ENCODE measurements around the gene UNC13A.

UNC13A gene

DNA sequence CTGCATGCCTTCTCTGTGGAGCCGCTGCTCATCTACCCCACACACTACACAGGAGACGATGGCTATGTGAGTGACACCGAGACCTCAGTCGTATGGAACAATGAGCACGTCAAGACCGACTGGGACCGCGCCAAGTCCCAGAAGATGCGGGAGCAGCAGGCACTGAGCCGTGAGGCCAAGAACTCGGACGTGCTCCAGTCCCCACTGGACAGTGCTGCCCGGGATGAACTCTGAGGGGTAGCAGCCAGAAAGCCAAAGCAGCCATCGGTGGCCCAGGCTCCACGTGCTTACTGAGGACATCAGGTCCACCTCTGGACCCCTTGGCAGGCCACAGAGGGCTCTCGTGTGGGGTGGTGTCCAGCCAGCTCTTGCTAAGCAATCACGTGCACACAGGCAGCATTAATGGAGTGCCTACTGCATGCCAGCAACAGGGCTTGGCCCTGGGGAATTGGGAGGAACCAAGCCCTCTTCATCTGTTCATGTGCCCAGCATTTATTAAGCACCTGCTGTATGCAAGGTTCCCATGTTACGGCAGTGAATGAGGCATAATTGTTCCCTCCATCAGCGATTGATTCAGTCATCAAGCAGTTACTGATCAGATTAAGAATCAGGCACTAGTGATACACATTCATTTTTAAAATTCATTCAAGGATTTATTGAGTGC lies 106.8 kb downstream of the UNC13A start:
- no peaks in the 10 kb centered on the region for H3F3A ChIP-seq (ENCODE audit: low read depth)
- no peaks in the 10 kb centered on the region for H3K9me3 ChIP-seq (ENCODE audit: insufficient read depth, low read depth, low read length)
- no peak overlapping the region for H2AFZ ChIP-seq (ENCODE audit: low read length)
- H3K36me3 ChIP-seq (ENCODE audit: insufficient read depth, low read length): peaks cover 56% of the 10 kb centered on the region; the same call in 1 of the 2 replicates
- no peaks in the 10 kb centered on the region for H3K4me1 ChIP-seq (ENCODE audit: insufficient read depth, low read length, poor library complexity, severe bottlenecking)
- no peak overlapping the region for H3K4me3 ChIP-seq (ENCODE audit: low read length, poor library complexity, severe bottlenecking)
- TF ChIP-seq, protein P1, sequence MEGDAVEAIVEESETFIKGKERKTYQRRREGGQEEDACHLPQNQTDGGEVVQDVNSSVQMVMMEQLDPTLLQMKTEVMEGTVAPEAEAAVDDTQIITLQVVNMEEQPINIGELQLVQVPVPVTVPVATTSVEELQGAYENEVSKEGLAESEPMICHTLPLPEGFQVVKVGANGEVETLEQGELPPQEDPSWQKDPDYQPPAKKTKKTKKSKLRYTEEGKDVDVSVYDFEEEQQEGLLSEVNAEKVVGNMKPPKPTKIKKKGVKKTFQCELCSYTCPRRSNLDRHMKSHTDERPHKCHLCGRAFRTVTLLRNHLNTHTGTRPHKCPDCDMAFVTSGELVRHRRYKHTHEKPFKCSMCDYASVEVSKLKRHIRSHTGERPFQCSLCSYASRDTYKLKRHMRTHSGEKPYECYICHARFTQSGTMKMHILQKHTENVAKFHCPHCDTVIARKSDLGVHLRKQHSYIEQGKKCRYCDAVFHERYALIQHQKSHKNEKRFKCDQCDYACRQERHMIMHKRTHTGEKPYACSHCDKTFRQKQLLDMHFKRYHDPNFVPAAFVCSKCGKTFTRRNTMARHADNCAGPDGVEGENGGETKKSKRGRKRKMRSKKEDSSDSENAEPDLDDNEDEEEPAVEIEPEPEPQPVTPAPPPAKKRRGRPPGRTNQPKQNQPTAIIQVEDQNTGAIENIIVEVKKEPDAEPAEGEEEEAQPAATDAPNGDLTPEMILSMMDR (conservative IDR thresholded peaks at IDR 0.05; ENCODE audit: low read length): no peak
- no peak for TF ChIP-seq EZH2phosphoT487 (IDR thresholded peaks at IDR 0.05; ENCODE audit: borderline replicate concordance)
- H3K79me2 ChIP-seq (ENCODE audit: insufficient read depth, low read length): no peaks in the 10 kb centered on the region
- no peaks in the 10 kb centered on the region for H3K9me2 ChIP-seq (replicated peaks; ENCODE audit: low read depth, low read length)
- H3K4me2 ChIP-seq (ENCODE audit: low read depth, low read length, poor library complexity, severe bottlenecking): no peak overlapping the region
- no peak overlapping the region for H3K9ac ChIP-seq (ENCODE audit: low read depth, low read length, poor library complexity, severe bottlenecking)
- no peaks in the 10 kb centered on the region for H3K27me3 ChIP-seq (ENCODE audit: insufficient read depth, low read length, poor library complexity, severe bottlenecking)
- no peaks in the 10 kb centered on the region for H4K20me1 ChIP-seq (ENCODE audit: insufficient read depth, low read length, poor library complexity, severe bottlenecking)

DNA sequence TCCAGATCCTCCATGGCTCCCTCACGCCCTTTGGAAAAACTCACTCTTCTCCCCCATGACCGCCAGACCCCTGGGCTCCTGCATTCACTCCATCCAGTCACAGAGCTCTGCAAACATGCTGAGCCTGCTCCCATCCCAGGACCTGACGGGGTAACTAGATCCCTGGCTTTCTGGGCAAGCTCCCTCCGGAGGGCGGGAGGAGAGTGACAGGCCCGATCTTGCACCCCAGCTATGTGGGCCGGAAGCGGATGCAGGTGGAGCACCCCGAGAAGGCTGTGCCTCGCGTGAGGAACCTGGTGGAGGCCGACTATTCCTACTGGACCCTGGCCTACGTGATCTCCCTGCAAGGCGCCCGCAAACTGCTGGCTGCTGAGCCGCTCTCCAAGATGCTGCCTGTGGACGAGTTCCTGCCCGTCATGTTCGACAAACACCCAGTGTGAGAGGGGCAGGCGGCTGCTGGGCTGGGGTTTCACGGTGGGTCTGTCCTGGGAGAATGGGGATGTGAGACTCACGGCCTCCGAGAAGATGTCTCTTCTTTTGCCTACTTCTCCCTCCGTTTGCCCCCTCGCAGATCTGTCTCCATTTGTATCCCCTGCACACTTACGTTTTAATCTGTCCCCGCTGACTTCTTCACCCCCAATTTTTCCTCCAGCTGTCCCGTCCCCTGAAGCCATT lies 107.5 kb downstream of the UNC13A start:
- H2AFZ ChIP-seq (ENCODE audit: low read length): no peak overlapping the region
- H3K4me2 ChIP-seq (ENCODE audit: low read depth, low read length, poor library complexity, severe bottlenecking): no peak overlapping the region
- H3K4me1 ChIP-seq (ENCODE audit: insufficient read depth, low read length, poor library complexity, severe bottlenecking): no peaks in the 10 kb centered on the region
- H3K4me3 ChIP-seq (ENCODE audit: low read length, poor library complexity, severe bottlenecking): no peak overlapping the region
- no peaks in the 10 kb centered on the region for H3K27me3 ChIP-seq (ENCODE audit: insufficient read depth, low read length, poor library complexity, severe bottlenecking)
- no peak for TF ChIP-seq EZH2phosphoT487 (IDR thresholded peaks at IDR 0.05; ENCODE audit: borderline replicate concordance)
- TF ChIP-seq, protein P1 (conservative IDR thresholded peaks at IDR 0.05; ENCODE audit: low read length): no peak; the same call in 1 of the 2 replicates
- H3F3A ChIP-seq (ENCODE audit: low read depth): no peaks in the 10 kb centered on the region
- peaks cover 62% of the 10 kb centered on the region; the same call in 1 of the 2 replicates for H3K36me3 ChIP-seq (ENCODE audit: insufficient read depth, low read length)
- no peaks in the 10 kb centered on the region for H3K79me2 ChIP-seq (ENCODE audit: insufficient read depth, low read length)
- H3K9me2 ChIP-seq (replicated peaks; ENCODE audit: low read depth, low read length): no peaks in the 10 kb centered on the region
- H3K9me3 ChIP-seq (ENCODE audit: insufficient read depth, low read depth, low read length): no peaks in the 10 kb centered on the region
- H3K9ac ChIP-seq (ENCODE audit: low read depth, low read length, poor library complexity, severe bottlenecking): no peak overlapping the region
- peaks cover 3% of the 10 kb centered on the region for H4K20me1 ChIP-seq (ENCODE audit: insufficient read depth, low read length, poor library complexity, severe bottlenecking)

DNA sequence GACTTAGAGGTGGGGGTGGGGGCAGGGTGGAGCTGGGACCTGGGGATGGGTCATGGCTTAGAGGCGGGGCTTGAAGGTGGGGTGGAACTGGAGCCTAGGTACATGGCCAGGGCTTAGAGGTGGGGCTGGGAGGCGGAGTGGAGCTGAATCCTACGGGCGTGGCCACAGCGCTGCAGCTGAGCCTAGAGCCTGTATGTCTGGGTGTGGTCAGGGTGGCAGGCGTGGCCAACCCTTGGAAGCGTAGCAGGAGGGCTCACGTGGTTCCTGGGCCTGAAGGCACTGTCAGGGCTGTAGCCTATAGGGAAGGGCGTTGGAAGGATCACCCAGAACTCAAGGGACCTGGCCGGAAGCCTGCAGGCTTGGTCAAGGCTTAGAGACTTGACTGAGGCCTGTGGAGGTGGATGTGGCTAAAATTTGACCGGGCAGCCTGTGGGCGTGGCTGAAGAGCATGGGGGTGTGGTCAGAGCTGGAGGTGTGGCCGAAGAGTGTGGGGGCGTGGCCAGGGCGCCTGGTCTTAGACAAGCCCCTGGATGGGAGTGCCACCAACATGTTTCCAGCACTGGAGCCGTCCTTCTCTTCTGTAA lies 108.4 kb downstream of the UNC13A start:
- Histone ChIP-seq H3F3A (ENCODE audit: low read depth) (no peaks in the 10 kb centered on the region), H3K36me3 (ENCODE audit: insufficient read depth, low read length) (peaks cover 65% of the 10 kb centered on the region; the same call in 1 of the 2 replicates), H3K9me2 (replicated peaks; ENCODE audit: low read depth, low read length) (no peaks in the 10 kb centered on the region), H3K27me3 (ENCODE audit: insufficient read depth, low read length, poor library complexity, severe bottlenecking) (no peaks in the 10 kb centered on the region), H3K9me3 (ENCODE audit: insufficient read depth, low read depth, low read length) (no peaks in the 10 kb centered on the region), H2AFZ (ENCODE audit: low read length) (no peak overlapping the region), H4K20me1 (ENCODE audit: insufficient read depth, low read length, poor library complexity, severe bottlenecking) (peaks cover 3% of the 10 kb centered on the region), H3K4me1 (ENCODE audit: insufficient read depth, low read length, poor library complexity, severe bottlenecking) (no peaks in the 10 kb centered on the region), H3K9ac (ENCODE audit: low read depth, low read length, poor library complexity, severe bottlenecking) (no peak overlapping the region), H3K4me3 (ENCODE audit: low read length, poor library complexity, severe bottlenecking) (no peak overlapping the region), H3K4me2 (ENCODE audit: low read depth, low read length, poor library complexity, severe bottlenecking) (no peak overlapping the region), H3K79me2 (ENCODE audit: insufficient read depth, low read length) (no peaks in the 10 kb centered on the region)
- no peak for TF ChIP-seq EZH2phosphoT487 (IDR thresholded peaks at IDR 0.05; ENCODE audit: borderline replicate concordance)
- TF ChIP-seq, protein P1 (conservative IDR thresholded peaks at IDR 0.05; ENCODE audit: low read length): no peak
